NCI-H774 (cell line): Measurements from ENCODE around the gene PCDHGA9.
"Not testable (repeated sequence)": the region's sequence is repeated elsewhere in the genome, so short reads cannot be mapped to it uniquely, and the experiment has no call there.

Source experiments
- DNase-seq: peaks from one replicate; lab custom pipeline; 2025; lab: John Stamatoyannopoulos, UW

PCDHGA9 gene

DNA sequence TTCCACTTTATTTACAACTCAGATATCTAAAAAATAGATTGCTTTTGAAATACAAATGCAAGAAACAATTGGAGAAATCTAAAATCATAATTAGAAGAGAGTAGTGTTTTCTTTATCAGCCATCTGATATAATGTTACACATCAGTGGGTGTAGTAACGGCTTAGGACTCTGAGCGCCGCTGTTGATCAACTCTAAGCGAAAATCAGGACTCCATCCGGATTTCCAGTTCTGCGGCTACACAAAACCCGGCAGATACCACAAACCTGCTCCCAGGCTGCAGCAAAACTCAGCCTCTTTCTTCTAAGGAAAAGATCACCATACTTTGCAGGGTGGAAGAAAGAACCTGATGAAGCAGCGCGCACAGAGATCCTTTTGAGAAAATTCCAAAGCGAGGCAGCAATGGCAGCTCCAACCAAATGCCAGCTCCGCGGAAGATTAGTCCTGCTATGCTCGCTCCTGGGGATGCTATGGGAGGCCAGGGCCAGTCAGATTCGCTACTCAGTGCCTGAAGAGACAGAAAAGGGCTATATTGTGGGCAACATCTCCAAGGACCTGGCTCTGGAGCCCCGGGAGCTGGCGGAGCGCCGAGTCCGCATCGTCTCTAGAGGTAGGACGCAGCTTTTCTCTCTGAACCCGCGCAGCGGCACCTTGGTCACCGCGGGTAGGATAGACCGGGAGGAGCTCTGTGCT is at the start of gene PCDHGA9:
TSS of gene PCDHGA9 (plus strand) at position 226 of the 691 bp plus-strand sequence. CDS start at position 401, 175 bp downstream.
- DNase-seq: no peak

DNA sequence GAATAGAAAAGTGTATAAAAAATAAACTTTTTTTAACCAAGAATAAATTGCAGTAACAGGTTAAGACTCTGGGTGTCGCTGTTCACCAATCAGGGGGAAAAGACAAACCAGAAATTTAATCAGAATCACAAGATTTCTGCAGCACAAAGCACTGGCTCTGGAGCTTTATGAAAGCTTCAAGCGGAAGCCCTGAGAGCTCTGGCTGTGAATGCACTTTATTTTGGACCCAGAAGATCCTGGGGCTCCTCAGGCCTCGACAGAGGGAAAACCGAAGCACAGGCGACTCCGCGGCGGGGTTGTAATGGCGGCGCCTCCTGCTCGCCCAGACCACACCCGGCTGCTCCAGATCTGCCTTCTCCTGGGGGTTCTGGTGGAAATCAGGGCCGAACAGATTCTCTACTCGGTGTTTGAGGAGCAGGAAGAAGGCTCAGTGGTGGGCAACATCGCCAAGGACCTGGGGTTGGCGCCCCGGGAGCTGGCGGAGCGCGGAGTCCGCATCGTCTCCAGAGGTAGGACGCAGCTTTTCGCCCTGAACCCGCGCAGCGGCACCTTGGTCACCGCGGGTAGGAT is 47.6 kb upstream of the PCDHGA9 start, which contains the start of gene PCDHGA4:
TSS of gene PCDHGA4 (plus strand) at position 122 of the 570 bp plus-strand sequence. CDS start at position 209, 87 bp downstream.
- no peak for DNase-seq

DNA sequence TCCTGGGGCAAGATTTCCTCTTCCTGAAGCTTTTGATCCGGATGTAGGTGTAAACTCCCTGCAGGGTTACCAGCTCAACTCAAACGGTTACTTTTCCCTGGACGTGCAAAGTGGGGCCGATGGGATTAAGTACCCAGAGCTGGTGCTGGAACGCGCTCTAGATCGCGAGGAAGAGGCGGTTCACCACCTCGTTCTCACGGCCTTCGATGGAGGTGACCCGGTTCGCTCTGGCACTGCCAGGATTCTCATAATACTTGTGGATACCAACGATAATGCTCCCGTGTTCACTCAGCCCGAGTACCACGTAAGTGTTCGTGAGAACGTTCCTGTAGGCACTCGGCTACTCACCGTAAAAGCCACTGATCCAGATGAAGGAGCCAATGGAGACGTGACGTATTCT is 46.9 kb upstream of the PCDHGA9 start:
- DNase-seq: no peak

DNA sequence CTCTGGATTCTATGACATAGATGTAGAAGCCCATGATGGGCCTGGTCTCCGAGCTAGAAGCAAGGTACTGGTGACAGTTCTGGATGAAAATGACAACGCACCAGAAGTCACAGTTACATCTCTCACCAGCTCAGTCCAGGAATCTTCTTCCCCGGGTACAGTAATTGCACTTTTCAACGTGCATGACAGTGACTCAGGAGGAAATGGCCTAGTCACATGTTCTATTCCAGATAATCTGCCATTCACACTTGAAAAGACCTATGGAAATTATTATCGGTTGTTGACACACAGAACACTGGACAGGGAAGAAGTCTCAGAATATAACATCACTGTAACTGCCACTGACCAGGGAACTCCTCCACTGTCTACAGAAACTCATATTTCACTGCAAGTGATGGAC is 46.4 kb upstream of the PCDHGA9 start:
- DNase-seq: no peak

DNA sequence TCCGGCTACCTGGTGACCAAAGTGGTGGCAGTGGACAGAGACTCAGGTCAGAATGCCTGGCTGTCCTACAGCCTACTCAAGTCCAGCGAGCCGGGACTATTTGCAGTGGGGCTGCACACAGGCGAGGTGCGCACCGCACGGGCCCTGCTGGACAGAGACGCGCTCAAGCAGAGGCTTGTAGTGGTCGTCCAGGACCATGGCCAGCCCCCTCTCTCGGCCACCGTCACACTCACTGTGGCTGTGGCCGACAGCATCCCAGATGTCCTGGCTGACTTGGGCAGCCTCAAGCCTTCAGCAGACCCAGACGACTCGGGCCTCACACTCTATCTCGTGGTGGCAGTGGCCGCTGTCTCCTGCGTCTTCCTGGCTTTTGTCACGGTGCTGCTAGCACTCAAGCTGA is 45.6 kb upstream of the PCDHGA9 start:
- no peak for DNase-seq

DNA sequence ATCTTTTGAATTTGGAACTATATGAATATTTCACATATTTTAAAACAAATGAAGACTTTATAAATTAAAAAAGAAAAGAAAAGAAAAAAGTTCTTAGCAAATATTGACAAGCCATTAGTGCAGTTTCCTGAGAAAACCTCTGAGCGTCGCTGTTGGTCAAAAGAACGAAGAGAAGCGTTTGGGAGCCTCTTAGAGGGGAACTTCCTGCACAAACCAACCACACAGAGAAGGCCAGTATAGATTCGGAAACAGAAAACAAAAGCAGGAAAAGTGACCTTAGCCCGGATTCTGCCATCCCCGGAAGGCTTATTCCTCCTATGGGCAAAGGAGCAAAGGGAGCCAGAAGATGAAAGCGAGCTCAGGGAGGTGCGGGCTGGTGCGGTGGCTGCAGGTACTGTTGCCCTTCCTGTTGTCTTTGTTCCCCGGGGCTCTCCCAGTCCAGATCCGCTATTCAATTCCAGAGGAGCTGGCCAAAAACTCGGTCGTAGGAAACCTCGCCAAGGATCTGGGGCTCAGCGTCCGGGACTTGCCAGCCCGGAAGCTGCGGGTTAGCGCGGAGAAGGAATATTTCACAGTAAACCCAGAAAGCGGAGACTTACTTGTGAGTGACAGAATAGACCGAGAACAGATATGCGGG is 42.7 kb upstream of the PCDHGA9 start, which contains the start of gene PCDHGB2:
TSS of gene PCDHGB2 (plus strand) at position 205 of the 637 bp plus-strand sequence. CDS start at position 347, 142 bp downstream.
- no peak for DNase-seq

DNA sequence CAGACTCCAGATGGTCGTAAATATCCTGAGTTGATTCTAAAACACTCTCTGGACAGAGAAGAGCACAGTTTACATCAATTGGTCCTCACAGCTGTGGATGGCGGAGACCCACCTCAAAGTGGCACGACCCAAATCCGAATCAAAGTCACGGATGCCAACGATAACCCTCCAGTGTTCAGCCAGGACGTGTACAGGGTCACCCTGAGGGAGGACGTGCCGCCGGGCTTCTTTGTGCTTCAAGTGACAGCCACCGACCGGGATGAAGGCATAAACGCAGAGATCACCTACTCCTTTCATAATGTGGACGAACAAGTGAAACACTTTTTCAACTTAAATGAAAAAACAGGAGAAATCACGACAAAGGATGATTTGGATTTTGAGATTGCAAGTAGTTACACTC is 41.9 kb upstream of the PCDHGA9 start:
- DNase-seq: no peak

DNA sequence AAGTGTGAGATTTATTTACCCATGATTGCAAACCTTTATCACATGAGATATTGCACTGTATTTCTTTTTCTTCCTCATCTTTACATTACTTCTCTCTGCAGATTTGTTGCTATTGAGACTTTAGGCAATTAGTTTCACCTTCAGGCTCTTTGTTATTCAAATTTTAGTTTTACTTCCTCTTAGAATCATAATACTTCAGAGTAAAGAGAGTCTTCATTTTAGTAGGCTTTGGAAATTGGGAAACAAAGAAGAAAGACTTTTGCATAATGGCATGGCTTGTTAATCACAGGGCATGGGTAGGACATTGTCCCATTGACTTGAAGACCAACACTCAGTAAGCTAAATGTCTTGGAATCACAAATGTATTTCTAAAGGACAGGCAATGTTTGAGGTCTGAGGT is 39.9 kb upstream of the PCDHGA9 start:
- no peak for DNase-seq

DNA sequence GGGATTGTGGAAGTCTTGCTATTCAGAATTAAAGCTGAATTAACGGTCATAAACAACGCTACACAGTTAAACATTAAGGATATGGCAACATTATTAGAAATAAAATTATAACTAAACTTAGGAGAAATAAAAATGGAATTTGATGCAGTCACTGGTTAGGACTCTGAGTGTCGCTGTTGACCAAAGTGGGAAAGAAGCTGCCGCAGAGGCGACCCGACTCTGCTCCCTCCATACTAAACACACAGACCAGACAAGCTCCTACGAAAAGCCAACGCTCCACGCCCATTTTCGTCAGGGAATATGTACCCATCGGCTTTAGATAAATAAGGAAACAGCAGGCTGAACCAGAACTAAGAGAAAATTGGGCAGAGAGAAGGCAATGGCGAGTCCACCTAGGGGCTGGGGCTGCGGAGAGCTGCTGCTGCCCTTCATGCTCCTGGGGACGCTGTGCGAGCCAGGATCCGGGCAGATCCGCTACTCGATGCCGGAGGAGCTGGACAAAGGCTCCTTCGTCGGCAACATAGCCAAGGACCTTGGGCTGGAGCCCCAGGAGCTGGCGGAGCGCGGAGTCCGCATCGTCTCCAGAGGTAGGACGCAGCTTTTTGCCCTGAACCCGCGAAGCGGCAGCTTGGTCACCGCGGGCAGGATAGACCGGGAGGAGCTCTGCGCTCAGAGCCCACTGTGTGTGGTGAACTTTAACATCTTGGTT is 38.5 kb upstream of the PCDHGA9 start, which contains the start of gene PCDHGA5:
TSS of gene PCDHGA5 (plus strand) at position 211 of the 709 bp plus-strand sequence. CDS start at position 380, 169 bp downstream.
- DNase-seq: no peak

DNA sequence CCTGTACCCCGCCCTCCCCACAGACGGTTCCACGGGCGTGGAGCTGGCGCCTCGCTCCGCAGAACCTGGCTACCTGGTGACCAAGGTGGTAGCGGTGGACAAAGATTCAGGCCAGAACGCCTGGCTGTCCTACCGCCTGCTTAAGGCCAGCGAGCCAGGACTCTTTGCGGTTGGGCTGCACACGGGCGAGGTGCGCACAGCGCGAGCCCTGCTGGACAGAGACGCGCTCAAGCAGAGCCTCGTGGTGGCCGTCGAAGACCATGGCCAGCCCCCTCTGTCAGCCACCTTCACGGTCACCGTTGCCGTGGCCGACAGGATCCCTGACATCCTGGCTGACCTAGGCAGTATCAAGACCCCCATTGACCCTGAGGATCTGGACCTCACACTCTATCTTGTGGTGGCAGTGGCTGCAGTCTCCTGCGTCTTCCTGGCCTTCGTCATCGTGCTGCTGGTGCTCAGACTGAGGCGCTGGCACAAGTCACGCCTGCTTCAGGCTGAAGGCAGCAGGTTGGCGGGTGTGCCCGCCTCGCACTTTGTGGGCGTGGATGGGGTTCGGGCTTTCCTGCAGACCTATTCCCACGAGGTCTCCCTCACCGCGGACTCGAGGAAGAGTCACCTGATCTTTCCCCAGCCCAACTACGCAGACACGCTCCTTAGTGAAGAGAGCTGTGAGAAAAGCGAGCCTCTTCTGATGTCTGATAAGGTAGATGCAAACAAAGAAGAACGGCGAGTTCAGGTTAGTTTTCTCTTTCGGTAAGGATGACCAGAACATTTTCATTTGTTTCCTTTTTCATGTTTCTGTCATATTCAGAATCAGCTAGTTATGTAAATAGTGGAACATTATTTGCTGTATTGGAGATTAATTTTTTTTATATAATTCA is 36.3 kb upstream of the PCDHGA9 start:
- no peak for DNase-seq

DNA sequence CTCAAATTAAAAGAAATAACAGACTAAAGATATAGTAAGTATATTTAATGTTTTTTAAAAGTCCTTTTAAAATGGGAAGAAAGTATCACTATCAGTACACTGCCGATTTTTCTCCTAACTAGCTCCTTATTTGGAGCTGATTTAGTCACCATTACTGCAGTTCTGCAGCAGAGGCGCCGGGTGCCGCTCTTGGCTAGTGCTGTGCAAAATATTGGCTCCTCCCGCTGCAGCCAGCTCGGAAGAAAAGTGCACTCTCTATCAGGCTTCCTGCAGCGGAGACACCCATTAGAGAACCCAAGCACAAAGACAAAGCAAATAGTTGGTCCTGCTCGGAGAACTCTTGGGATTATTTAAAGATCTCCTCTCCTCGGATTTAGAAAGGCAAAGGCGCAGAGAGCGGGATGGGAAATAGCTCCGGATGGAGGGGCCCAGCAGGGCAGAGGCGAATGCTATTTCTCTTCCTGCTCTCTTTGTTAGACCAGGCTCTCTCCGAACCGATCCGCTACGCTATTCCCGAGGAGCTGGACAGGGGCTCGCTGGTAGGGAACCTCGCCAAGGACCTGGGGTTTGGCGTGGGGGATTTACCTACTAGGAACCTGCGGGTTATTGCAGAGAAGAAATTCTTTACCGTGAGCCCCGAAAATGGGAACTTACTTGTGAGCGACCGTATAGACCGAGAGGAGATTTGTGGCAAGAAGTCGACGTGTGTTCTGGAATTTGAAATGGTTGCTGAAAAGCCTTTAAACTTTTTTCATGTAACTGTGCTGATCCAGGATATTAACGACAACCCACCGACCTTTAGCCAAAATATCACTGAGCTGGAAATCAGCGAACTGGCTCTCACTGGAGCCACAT is 32.4 kb upstream of the PCDHGA9 start, which contains the start of gene PCDHGB3:
TSS of gene PCDHGB3 (plus strand) at position 249 of the 855 bp plus-strand sequence. CDS start at position 402, 153 bp downstream.
- DNase-seq: no peak

DNA sequence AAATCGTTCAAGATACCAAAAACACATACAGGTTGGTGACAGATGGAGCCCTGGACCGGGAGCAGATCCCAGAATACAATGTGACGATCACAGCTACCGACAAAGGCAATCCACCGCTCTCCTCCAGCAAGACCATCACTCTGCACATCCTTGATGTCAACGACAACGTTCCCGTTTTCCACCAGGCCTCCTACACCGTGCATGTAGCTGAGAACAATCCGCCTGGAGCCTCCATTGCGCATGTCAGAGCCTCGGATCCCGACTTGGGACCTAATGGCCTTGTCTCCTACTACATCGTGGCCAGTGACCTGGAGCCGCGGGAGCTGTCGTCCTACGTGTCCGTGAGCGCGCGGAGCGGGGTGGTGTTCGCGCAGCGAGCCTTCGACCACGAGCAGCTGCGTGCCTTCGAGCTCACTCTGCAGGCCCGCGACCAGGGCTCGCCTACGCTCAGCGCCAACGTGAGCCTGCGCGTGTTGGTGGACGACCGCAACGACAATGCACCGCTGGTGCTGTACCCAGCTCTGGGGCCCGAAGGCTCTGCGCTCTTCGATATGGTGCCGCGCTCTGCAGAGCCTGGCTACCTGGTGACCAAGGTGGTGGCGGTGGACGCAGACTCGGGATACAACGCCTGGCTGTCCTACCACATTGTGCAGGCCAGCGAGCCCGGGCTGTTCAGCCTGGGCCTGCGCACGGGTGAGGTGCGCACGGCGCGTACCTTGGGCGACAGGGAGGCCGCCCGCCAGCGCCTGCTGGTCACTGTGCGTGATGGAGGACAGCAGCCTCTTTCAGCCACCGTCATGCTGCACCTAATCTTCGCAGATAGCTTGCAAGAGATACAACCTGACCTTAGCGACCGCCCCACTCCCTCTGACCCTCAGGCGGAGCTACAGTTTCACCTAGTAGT is 30.8 kb upstream of the PCDHGA9 start:
- no peak for DNase-seq

DNA sequence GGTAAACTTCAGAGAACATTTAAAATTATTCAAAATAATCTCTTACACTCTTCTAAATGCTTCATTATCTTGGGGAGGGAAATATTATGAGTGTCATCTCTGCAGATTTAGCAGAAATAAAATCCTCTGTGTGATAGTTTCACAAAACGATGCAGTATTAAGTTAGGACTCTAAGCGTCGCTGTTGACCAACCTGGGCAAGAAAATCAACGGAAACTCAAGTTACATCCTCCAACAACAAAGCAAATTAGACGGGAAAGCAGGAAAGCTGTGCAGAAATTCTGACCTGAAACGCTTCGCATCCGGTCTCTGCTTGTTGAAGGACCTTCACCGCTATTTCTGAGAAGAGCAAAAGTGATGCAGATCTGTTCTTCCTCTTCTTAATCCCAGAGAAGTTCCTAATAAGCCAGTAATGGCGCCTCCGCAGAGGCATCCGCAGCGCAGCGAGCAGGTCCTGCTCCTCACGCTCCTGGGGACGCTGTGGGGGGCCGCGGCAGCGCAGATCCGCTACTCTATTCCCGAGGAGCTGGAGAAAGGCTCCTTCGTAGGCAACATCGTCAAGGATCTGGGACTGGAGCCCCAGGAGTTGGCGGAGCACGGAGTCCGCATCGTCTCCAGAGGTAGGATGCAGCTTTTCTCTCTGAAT is 28.8 kb upstream of the PCDHGA9 start, which contains the start of gene PCDHGA6:
TSS of gene PCDHGA6 (plus strand) at position 219 of the 645 bp plus-strand sequence. CDS start at position 412, 193 bp downstream.
- no peak for DNase-seq

DNA sequence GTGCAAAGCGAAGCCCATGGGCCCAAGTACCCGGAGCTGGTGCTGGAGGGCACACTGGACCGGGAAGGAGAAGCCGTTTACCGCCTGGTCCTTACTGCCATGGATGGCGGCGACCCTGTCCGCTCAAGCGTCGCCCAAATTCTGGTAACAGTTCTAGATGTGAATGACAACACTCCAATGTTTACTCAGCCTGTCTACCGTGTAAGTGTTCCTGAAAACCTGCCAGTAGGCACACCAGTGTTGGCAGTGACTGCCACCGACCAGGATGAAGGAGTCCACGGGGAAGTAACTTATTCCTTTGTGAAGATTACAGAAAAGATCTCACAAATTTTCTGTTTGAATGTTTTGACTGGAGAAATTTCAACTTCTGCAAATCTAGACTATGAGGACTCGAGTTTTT is 28.0 kb upstream of the PCDHGA9 start:
- no peak for DNase-seq

DNA sequence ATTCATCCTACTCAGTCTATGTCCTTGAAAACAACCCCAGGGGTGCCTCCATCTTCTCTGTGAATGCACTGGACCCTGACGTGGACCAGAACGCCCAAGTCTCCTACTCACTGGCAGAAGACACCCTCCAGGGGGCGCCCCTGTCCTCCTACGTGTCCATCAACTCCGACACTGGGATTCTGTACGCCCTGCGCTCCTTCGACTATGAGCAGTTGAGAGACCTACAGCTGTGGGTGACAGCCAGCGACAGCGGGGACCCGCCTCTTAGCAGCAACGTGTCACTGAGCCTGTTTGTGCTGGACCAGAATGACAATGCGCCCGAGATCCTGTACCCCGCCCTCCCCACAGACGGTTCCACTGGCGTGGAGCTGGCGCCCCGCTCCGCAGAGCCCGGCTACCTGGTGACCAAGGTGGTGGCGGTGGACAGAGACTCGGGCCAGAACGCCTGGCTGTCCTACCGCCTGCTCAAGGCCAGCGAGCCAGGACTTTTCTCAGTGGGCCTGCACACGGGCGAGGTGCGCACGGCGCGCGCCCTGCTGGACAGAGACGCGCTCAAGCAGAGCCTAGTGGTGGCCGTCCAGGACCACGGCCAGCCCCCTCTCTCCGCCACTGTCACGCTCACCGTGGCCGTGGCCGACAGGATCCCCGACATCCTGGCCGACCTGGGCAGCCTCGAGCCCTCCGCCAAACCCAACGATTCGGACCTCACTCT is 27.0 kb upstream of the PCDHGA9 start:
- not testable (repeated sequence) for DNase-seq

DNA sequence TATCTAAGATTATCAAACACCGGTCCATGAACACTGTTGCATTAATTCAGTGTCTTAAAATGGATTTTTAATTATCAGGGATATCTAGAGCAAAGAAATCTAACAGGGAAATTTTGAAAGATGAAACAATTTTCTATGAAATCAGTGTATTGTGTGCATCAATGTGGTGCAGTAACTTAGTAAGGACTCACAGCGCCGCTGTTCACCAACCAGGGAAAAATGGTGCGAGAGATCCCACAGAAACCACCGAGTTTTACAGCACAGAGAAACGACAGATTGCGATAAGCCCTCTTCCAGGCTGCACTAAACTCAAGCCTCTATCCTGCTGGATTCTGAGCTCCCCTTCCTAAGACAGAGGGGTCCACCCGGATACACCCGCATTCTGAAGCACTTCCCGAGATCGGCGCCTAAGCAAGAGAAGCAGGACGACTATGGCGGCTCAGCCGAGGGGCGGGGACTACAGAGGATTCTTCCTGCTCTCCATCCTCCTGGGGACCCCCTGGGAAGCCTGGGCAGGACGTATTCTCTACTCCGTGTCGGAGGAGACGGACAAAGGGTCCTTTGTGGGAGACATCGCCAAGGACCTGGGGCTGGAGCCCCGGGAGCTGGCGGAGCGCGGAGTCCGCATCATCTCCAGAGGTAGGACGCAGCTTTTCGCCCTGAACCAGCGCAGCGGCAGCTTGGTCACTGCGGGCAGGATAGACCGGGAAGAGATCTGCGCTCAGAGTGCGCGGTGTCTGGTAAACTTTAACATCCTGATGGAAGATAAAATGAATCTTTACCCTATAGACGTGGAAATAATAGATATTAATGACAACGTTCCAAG is 19.9 kb upstream of the PCDHGA9 start, which contains the start of gene PCDHGA7:
TSS of gene PCDHGA7 (plus strand) at position 274 of the 826 bp plus-strand sequence. CDS start at position 432, 158 bp downstream.
- no peak for DNase-seq

DNA sequence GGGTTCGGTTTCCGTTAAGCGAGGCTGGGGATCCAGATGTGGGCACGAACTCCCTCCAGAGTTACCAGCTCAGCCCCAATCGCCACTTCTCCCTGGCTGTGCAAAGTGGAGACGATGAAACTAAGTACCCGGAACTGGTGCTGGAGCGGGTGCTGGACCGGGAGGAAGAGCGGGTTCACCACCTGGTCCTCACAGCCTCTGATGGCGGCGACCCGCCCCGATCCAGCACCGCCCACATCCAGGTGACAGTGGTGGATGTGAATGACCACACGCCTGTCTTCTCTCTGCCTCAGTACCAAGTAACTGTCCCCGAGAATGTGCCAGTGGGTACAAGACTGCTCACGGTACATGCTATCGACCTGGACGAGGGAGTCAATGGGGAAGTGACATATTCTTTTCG is 19.2 kb upstream of the PCDHGA9 start:
- DNase-seq: no peak
